Neutrophil (primary cell): ENCODE results near the gene ETNK2.
"Not testable (repeated sequence)": the region's sequence is repeated elsewhere in the genome, so short reads cannot be mapped to it uniquely, and the experiment has no call there.

Experiments
- H3K27ac ChIP-seq: fragments of 200-600 bp; sonication (generic); 2 replicates; pipeline ENCODE4 v1.5.1; 2016; ENCODE audit warnings: mild to moderate bottlenecking, moderate library complexity
- H3K27me3 ChIP-seq: fragments of 200-600 bp; sonication (generic); 2 replicates; pipeline ENCODE4 v1.6.0; 2016; ENCODE audit warnings: mild to moderate bottlenecking
- H3K36me3 ChIP-seq: fragments of 200-600 bp; sonication (generic); 2 replicates; pipeline ENCODE4 v1.5.1; 2017
- H3K4me1 ChIP-seq, 2 experiments: fragments of 200-600 bp in 1 of 2; sonication (generic) in 1 of 2; 1 replicate in 1 of 2; 2 replicates in 1 of 2; pipeline versions ENCODE4 v1.5.1 to v1.6.1; 2013 to 2016; ENCODE audit warnings: low read depth in 1 of 2, low read length in 1 of 2, mild to moderate bottlenecking in 1 of 2, moderate library complexity in 1 of 2; ENCODE audit not compliant: control insufficient read depth in 1 of 2, insufficient read depth in 1 of 2
- H3K4me3 ChIP-seq, 2 experiments: fragments of 200-600 bp in 1 of 2; sonication (generic) in 1 of 2; 1 replicate in 1 of 2; 2 replicates in 1 of 2; pipeline ENCODE4 v1.5.1; 2013 to 2016; ENCODE audit warnings: low read depth in 1 of 2, low read length in 1 of 2, mild to moderate bottlenecking in 1 of 2, moderate library complexity in 1 of 2
- H3K9me3 ChIP-seq: fragments of 200-600 bp; sonication (generic); 2 replicates; pipeline ENCODE4 v1.5.1; 2016
- TF ChIP-seq, protein P1 (sequence below): fragments of 200-600 bp; sonication (generic); IDR thresholded peaks from 2 replicates; pipeline ENCODE4 v1.5.1; 2016; ENCODE audit warnings: antibody characterized with exemption

Gene ETNK2

DNA sequence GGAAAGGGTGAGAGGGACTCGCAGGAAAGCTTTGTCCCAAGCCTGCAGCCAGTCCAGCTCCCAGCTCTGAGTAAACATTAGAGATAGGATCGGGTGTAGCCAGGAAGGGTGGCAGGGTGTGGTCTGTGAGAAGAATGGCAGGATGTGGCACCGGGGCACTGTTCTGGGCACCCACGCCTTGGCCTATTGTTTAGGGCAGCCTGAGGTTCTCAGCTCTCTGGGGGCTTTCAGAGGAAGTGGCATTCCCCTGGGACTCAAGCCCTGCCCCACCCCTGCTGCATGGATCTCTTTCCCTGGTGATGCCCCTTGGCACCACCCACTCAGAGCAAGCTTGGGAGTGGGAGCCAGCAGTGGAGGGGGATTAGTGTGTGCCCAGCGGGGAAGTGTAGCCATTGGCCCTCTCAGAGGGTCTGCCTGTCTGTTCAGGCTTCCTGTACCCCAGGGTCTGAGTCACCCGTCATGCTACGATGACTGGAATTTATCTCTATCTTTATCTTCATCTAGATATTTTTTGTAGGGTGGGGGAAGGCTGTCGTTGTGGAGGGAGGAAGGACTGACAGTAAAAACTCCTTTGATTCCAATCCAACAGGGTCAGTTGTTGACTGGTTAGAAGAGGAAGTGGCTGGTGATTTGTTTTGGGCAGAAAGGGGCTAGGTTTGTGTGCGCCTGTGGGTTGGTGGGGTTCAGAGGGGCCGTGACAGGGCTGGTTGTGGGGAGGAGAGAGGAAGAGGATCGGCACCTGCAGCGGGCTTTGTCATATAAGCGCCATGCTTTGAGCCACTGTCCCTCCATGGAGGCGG, 47.3 kb downstream of the ETNK2 start:
- H3K4me1 ChIP-seq: no peaks in the 10 kb centered on the region
- peaks cover 88% of the 10 kb centered on the region for H3K27me3 ChIP-seq
- TF ChIP-seq, protein P1, sequence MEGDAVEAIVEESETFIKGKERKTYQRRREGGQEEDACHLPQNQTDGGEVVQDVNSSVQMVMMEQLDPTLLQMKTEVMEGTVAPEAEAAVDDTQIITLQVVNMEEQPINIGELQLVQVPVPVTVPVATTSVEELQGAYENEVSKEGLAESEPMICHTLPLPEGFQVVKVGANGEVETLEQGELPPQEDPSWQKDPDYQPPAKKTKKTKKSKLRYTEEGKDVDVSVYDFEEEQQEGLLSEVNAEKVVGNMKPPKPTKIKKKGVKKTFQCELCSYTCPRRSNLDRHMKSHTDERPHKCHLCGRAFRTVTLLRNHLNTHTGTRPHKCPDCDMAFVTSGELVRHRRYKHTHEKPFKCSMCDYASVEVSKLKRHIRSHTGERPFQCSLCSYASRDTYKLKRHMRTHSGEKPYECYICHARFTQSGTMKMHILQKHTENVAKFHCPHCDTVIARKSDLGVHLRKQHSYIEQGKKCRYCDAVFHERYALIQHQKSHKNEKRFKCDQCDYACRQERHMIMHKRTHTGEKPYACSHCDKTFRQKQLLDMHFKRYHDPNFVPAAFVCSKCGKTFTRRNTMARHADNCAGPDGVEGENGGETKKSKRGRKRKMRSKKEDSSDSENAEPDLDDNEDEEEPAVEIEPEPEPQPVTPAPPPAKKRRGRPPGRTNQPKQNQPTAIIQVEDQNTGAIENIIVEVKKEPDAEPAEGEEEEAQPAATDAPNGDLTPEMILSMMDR: no peak
- no peak overlapping the region for H3K4me3 ChIP-seq
- H3K36me3 ChIP-seq: no peaks in the 10 kb centered on the region
- no peaks in the 10 kb centered on the region for H3K9me3 ChIP-seq
- H3K27ac ChIP-seq: no peak overlapping the region

DNA sequence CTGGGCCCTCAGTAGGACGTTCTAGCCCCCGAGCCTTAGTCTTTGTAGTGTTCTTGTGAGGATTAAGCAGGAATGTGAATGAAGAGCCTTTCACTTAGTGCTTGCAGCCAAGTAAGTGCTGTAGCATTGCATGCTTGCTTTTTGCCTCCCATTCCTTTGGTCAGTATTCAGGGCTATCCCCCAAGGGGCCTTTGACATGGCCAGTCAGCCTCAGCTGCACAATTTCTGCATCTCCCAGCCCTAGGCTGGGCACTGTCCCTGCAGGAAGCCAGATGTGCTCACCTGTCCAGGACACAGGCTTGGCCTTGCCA, 48.5 kb downstream of the ETNK2 start:
- H3K9me3 ChIP-seq: no peaks in the 10 kb centered on the region
- no peaks in the 10 kb centered on the region for H3K36me3 ChIP-seq
- H3K4me3 ChIP-seq: no peak overlapping the region
- TF ChIP-seq, protein P1: no peak
- no peaks in the 10 kb centered on the region for H3K4me1 ChIP-seq
- no peak overlapping the region for H3K27ac ChIP-seq
- peaks cover 78% of the 10 kb centered on the region for H3K27me3 ChIP-seq

DNA sequence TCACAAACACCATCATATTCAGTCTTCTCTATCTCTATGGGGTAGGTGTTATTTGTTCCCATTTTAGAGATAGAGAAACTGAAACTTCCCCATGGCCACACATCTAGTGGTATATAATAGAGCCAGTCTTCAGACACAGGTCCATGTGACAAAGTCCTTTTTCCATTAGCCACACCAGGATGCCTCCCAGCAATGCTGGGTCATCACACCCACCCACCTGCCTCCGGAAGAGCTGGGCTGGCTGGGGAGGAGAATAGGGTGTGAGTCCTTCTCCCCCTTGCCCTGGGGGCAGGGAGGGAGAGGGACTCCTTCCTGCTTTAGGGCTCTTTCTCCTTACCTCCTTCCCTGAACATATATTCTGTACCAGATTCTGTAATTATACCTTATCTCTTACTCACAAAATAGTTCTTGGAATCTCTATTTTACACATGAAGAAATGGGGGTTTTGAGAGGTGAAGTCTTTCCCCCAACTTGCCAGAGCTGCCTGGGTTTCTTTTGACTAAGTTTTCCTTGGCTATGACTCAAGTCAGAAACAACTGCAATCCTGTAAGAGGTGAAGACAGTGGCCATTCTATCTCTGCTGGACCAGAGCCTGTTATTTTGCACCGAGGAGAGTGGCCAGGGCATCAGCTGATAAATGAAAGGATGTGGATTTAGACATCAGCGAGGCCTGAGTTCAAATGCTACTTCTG, 49.0 kb downstream of the ETNK2 start:
- no peaks in the 10 kb centered on the region for H3K4me1 ChIP-seq
- peaks cover 73% of the 10 kb centered on the region for H3K27me3 ChIP-seq
- H3K4me3 ChIP-seq: no peak overlapping the region
- H3K36me3 ChIP-seq: no peaks in the 10 kb centered on the region
- H3K27ac ChIP-seq: no peak overlapping the region
- no peaks in the 10 kb centered on the region for H3K9me3 ChIP-seq
- TF ChIP-seq, protein P1: no peak

DNA sequence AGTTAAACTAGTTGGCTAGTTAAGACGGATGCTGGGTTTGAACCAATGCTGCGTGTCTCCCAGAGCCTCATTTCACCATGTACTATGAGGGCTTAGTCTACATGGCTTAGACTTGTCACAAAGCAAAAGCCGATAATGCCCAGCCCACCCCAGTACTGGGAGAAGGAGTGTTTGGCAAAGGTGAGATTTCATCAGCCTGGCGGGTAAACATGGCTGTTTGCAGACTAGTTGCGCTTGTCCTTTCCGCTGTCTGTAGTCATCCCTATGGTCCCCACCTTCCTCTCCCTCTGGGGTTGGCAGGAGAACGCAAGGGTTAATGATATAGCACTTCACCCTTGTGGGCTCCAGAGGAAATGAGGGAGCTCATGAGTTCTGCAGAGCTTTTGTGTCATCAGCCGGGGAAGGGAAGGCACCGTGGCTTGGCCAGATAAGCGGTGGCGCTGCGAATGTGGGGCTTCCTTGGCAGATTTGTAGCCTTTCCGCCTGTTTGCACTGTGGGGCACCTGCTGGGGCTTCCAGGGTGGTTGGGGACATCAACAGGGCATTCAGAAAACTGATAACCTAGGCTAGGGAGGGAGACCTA, 49.7 kb downstream of the ETNK2 start:
- Histone ChIP-seq H3K4me1 (no peaks in the 10 kb centered on the region), H3K27me3 (peaks cover 65% of the 10 kb centered on the region), H3K27ac (no peak overlapping the region), H3K4me3 (no peak overlapping the region), H3K9me3 (no peaks in the 10 kb centered on the region), H3K36me3 (no peaks in the 10 kb centered on the region)
- TF ChIP-seq, protein P1: no peak

DNA sequence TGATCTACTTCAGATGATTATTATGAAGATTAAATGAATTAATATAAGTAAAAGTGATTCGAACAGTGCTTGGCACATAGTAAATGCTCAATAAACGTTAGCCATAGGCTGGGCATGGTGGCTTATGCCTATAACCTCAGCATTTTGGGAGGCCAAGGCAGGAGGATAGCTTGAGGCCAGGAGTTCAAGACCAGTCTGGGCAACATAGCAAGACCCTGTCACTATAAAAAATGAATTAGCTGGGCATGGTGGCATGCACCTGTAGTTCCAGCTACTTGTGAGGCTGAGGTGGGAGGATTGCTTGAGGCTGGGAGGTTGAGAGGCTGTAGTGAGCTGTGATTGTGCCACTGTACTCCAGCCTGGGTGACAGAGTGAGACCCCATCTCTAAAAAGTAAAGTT, 52.1 kb downstream of the ETNK2 start:
- peaks cover 49% of the 10 kb centered on the region for H3K27me3 ChIP-seq
- H3K4me3 ChIP-seq, H3K27ac ChIP-seq, H3K36me3 ChIP-seq, H3K9me3 ChIP-seq, H3K4me1 ChIP-seq: not testable (repeated sequence)

DNA sequence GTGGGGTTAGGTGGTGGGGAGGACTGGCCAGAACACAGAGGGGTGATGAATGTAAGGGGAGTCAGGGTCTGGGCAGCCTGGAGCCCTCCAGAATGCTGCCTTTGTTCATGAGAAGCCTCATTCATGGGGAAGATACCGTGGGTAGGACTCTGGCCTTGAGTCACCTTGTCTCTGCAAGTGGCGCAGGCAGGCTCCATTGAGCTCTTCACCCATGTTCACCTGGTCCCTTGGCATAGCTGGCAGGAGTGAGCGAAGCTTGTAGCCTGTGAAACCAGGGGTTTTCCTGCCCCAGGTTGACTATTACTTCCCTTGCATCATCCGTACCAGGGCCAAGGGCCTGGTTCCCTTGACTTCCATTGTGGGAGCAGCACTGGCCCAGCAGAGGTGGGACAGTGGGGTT, 53.2 kb downstream of the ETNK2 start:
- H3K9me3 ChIP-seq: no peaks in the 10 kb centered on the region
- H3K36me3 ChIP-seq: no peaks in the 10 kb centered on the region
- H3K27ac ChIP-seq: no peak overlapping the region
- H3K4me1 ChIP-seq: no peaks in the 10 kb centered on the region
- no peak overlapping the region for H3K4me3 ChIP-seq
- peaks cover 38% of the 10 kb centered on the region for H3K27me3 ChIP-seq
- TF ChIP-seq, protein P1: no peak
